GM21390 (cell line): ENCODE data around the gene SH2D6.
A peak's percentile ranks its signal among the peaks of the same experiment; 100 is the strongest.

Experiments
- ATAC-seq: cut with Tn5 transposase; IDR thresholded peaks from one replicate; pipeline ENCODE4 v1.9.1; 2021; ENCODE audit not compliant: unreplicated experiment

SH2D6 gene

DNA sequence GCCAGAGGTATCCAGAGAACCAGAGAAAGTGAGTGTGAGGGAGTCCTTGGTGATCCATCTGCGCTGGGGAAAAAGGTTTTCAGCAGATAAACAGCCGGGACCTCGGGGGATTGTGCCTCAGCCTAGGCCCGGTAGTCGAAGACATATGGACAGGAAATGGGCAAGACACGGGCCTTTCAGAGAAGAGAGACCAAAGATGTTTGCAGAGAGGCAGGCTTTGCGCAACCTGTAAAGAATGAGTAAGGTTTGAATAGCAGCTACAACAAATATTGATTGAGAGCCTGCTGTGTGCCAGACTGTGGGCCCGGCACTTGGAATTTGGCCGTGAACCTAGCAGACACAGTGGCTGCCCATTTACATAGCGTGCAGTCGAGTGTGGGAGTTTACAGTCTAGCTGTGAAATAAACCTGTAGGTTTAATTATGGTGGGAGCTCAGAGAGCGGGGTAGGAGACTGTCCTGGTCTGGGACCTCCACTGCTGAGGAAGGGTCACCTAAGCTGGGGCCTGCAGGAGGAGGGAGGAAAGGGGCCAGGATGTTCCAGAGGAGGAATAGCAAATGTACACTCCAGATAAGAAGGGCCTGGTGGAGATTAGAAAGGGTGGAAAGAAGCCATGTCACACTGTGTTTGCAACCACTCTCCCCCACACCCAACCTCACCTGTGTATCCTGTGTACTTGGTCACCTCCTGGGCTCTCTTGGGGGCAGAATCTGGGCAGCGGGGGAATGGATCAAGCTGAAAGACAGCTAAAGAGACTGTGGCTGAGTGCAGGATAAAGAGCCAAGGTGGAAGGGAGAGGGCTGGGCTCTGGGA is 3.0 kb downstream of the SH2D6 start:
- ATAC-seq, result no peak

GRCh38 chr2:85422072-85422457 is 3.6 kb downstream of the SH2D6 start:
- no peak for ATAC-seq

- ATAC-seq, result no peak
These were observed 5.0 kb downstream of the SH2D6 start for GRCh38 chr2:85423525-85423924.

DNA sequence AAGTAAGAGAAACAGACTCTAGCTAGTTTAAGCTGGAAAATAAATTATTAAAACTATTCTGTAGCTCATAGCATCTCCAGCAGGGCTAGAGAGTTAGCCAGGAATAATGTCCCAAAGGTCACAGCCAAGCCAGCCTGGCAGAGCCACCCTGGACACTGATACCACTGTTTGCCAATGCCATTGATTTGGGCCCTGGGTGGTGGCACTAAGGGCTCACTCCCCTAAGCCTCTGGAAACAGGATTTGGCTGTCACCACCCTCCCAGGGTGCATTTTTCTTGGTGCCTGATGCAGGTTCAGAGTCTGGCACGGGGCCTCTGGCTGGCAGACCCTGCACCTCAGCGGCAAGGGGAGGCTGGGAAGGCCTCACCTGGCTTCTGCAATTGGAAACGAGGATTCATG is 7.1 kb downstream of the SH2D6 start:
- ATAC-seq, result no peak

GRCh38 chr2:85427300-85427835 is 8.9 kb downstream of the SH2D6 start:
- ATAC-seq, result no peak

DNA sequence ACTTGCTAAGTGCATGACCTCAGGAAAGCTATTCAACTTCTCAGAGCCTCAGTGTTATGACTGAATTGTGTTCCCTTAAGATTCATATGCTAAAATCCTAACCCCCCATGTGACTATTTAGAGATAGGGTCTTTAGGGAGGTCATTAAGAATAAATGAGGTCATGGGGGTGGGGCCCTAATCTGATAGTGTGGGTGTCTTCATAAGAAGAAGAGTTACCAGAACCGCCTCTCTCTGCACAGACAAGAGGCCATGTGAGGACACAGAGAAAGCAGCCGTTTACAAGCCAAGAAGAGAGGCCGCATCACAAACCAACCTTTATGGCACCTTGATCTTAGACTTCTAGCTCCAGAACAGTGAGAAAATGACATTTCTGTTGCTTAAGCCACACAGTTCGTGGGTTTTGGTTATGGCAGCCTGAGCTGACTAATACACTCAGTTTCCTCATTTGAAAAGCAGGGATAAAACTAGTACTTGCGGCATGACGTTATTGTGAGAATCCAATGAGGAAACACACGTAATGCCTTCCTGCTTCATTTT is 9.9 kb downstream of the SH2D6 start:
- no peak for ATAC-seq

DNA sequence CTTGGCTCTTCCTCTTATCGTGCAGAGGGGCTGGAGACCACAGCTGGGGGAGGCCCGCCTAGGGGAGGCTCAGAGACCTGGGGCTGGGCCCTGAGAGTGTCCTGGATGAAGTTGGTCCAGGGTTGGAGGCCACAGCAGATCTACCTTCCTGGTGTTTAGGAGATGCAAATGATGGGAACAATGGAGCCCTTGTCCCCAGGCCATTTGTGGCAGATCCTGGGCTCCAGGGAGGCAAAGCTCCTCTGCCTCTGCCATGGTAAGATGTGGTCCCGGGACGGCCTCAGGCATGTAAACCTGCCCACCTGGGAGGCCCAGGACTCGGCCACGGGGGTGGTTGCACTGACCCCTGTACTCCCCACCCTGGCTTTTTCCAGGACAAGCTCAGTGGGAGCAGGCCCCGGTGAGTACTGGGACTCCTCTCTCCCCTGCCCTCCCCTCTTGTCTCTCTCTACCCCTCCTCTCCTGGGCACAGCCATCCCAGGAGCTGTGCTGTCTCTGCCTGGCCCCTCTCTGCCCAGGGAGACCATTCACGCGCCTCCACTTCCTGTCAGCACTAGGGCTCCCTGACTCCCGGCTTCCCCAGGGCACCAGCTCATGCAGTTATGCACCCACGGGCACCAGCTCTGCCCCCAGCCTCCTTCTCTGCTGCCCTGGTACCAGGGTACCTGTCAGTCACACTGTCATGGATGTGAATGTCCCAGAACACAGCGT is 10.9 kb downstream of the SH2D6 start:
- no peak for ATAC-seq

DNA sequence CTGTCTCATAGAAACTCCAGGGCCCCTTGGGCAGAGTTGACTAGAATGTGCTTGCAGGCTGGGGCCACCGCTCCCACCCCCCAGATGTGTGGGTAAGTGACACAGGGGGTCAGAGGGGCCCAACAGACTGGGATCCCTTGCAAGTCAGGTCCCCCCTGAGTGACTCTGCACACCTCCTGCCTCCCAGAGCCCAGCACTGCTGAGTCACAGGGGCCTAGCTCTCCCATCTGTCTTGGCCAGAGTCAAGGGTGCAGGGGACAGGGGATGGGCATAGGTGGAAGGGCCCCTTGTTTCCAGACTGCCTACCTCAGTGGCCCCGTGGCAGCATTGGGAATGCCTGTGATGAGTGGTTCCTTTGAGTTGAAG is 11.4 kb downstream of the SH2D6 start:
- no peak for ATAC-seq

DNA sequence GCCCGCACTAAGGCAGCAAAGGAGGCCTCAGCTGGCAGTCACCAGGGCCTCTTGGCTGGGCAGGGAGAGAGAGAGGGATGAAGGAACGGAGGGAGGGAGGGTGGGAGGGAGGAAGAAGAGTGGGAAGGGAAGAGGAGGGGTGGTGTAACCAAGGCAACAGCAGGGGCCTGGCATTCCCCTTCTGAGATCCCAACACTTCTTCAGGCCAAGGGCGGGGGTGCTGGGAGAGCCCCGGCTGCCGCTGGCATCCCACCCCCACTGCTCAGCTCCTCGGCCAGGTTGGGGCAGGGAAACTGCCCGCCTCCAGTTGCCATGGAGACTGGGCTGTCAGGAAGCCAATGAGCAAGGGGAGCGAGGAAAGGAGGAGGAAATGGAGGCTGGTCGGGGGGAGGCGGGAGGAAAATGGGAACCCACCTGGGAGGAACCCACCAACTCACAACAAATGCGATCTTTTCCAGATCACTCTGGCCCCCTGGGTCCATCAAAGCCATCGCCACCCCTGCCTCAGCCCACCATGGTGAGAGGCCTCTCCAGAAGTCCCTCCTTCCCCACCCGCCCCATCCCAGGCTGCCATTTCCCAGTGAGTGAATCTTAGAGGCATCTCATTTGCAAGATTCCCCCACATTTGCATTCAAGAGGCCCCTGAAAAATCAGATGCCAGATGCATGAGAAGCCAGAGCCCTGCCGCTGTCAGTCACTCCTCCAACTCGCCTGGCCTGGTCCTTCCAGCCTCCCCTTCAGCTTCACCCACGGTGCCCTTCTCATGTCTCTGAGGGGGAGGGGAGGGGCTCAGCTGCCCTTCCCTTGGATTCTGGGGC is 12.4 kb downstream of the SH2D6 start:
- ATAC-seq, result no peak

- ATAC-seq, result no peak
These were observed 13.2 kb downstream of the SH2D6 start for GRCh38 chr2:85431570-85432205.

DNA sequence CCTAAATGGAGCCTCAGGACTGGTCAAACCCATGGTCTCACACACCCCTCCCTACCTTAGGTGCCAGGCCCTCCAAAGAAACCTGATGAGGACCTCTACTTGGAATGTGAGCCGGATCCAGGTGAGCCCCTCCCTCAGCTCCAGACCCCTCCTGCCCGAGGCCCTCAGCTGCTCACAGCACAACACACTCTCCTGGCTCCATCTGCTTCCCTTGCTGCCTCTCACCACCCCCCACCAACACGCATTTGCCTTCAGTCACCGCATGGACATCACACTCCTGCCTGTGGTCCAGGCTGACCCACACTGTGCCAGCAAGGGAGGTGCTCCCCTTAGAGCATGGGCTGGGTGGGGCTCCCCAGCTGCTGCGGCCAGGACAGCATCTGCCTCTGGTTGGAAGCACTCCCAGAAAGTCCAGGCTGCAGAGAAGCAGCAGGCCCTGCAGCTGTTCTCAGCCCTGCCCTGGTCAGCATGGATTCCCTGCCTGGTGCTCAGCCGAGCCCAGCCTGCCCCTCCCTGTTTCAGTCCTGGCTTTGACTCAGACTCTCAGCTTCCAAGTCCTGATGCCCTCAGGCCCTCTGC is 15.1 kb downstream of the SH2D6 start:
- ATAC-seq, result no peak

DNA sequence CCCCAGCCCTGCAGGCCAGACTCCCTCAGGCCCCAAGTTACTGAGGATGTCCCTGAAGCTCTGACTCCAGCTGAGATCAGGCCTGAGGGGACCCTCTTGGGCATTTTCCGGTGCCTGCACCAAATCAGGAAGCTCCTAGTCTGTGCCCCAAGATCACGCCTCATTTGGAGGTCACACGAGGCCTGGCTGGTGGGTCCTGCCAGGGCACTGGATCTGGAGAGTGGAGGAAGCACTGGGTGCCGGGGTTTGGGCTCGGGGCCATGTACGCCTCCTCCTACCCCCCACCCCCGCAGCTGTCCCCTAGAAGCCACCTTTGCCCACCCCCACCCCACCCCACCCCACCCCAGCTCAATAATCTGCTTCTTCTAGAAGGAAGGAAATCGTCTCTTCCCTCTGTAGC is 16.2 kb downstream of the SH2D6 start:
- ATAC-seq, result no peak

- no peak for ATAC-seq
These were observed 16.9 kb downstream of the SH2D6 start for GRCh38 chr2:85435220-85435958.

DNA sequence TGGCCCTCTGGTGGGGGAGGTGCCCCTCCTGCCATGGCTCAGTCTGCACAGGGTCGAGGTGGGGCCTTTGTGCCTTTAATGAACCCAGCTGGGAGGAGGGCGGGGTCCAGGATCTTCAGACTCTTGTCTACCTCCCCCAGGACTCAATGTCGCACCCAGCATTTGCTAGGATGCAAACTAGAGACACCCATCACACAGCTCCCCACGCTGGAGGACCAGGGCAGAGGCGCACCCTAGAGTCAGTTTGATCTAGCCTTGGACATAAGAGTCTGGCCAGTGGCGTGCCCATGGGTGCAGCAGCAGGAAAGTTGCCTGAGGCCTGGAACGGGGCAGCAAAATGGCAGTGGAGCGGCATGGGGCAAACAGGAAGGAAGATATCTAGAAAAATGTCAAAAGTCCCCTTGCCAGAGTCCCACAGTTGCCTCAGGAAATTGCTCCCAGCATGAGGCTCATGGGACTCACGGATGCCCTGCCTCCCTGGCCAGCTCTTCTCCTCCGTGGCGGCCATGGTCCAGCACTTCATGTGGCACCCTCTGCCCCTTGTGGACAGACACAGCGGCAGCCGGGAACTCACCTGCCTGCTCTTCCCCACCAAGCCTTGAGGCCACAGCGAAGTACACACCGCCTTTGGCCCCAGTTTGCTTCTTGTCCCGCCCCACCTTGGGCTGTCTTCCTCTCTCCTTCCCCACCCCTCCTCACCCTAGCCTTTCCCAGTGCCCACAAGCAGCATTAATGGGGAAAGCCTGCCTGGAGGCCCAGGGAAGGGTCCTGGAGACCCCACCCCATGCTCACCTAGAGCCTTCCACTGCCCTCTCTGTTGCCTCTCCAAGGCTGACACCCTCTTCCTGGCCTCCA is 17.7 kb downstream of the SH2D6 start:
- ATAC-seq, result no peak

- peak; percentile 11 for ATAC-seq
These were observed 18.4 kb downstream of the SH2D6 start for GRCh38 chr2:85436836-85437487.

DNA sequence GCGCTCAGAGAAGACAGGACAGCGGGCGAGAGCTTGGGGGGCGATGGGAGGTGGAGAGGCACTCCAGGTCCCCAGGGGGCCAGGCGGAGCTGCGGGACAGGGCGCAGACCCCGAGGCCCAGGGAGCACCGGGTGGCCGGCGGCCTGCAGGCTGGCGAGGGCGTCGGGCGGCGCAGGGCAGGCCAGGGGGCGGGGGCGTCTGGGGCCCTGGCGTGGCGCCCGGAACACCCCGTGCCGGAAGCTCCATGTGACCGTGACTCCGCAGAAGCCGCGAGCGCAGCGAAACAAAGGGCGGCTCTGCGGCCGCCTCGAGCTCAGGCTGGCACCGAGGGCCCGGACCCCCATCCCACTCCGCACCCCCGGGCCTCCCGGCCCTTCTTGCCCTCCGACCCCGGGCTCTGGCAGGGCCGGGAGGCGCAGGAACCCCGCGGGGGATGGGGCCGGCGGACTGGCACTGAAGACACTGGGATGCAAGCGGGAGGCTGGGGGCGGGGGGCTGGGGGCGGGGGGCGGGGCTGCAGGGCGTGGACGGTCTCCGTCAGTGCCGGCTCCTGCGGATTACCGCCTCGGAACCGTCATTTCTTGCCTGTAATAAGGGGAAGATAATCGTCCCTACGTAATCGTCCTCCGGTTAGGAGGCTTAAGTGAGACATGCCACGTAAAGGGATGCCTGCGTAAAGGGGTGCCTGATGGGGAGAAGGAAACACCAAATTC is 19.1 kb downstream of the SH2D6 start:
- peak; percentile 84 for ATAC-seq

DNA sequence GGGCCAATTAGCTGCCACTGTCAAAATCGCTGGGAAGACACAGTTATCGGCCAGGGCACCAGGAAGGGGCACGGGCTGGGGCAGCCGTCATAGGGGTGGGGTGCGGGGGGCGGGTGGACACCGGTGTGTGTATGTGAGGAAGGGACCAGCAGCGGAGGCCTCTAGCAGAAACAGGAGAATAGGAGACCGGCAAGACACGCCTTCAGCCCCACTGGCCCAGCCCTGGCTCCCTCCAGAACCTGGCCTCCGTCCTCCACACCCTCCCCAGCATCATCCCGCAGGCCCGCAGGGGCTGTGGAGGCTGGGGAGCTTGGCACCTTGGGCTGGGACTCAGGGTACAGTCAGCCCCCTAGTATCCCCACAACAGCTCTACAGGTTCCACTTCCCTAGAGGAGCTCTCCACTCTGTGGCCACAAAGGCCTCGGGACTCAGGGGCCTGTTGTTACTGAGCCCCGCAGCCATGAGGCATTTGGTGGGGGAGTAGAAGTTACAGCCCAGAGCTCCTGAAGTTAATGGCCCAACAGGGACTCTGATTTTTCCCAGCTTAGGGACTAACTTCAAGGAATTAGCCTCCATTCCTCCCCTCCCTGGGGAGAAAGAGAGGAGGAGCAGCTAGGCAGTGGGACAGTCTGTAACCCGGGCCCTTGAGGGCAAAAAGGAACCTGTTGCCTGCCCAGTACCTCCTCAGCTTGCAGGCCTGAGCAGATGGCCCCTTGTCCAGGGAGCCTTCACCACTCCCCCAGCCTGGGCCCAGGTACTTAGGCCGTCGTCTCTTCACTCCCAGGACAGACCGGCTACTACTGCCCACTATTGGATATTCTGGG is 19.9 kb downstream of the SH2D6 start:
- ATAC-seq, result no peak
